AG09309 (cell line): ENCODE results near the gene GRB10.

ENCODE experiments used
- DNase-seq: peaks from one replicate; pipeline ENCODE4 v3.0.0-alpha.2; 2010; ENCODE audit warnings: low read depth
- H3K4me3 ChIP-seq: 2 replicates; pipeline ENCODE4 v1.5.1; 2011; ENCODE audit warnings: mild to moderate bottlenecking, low read depth, low read length, moderate library complexity; ENCODE audit not compliant: control insufficient read depth
- CTCF ChIP-seq: IDR thresholded peaks from 2 replicates; pipeline ENCODE4 v1.5.1; 2011; ENCODE audit warnings: mild to moderate bottlenecking, low read depth, low read length, inconsistent platforms; ENCODE audit not compliant: insufficient read depth, control insufficient read depth; ENCODE audit errors: missing control alignments

Gene GRB10

DNA sequence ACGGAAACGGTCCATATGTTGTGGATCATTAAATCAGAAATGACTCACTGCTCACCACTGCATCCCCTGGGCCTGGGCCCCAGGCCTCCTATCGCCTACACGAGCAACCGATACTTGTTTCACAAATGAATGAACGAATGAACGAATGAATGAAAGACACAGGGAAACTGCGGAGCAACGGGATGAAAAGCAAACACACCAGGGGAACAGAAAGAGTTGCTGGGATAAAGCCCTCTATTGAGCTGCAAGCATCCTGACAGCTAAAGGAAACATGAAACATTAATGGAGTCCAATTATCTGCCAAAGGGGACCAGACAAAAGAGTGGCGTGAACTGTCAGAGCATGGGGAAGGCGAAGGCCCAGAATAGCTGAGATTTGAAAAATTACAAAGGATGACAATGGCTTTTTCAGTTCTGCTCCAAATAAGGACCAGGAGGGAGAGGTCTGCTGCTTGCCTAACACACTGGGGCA, 92.1 kb downstream of the GRB10 start:
- TF ChIP-seq CTCF = no peak
- DNase-seq = no peak
- H3K4me3 ChIP-seq = no peak overlapping the region

- no peak for DNase-seq
- no peak for TF ChIP-seq CTCF
- H3K4me3 ChIP-seq = no peak overlapping the region
Observed at GRCh38 chr7:50688226-50688590, 94.5 kb downstream of the GRB10 start.

DNA sequence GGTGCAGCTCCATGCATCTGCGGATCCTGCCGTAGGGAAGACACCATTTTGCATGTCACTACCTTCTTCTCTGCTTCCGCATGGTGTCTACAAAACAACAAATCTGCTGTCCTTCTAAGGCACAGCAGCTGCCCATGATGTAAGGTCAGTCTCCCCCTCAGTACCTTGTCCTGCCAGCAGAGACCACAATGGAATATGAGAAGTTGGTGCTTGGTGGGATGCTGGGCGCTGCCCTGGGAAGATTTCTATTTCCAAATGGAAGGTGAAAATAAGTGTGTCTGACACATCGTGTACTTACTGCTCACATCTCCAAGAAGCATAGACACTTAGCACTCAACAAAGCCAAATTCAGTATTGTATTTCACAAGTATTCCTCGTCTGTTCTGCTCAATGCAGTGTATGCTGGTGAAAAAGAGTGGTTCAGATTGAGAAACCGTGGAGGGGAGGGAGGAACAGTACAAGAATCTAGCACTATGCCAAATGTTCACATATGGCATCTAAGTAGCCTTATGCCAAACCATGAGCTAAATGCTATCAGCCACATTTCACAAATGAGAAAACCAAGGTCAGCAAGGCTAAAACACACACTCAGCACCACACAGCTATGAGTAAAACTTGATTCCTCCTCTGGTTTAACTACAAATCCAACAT, 95.0 kb downstream of the GRB10 start:
- peak; percentile 51 for DNase-seq
- H3K4me3 ChIP-seq = no peak overlapping the region
- no peak for TF ChIP-seq CTCF

- H3K4me3 ChIP-seq = no peak overlapping the region
- no peak for DNase-seq
- no peak for TF ChIP-seq CTCF
Observed at GRCh38 chr7:50687096-50687495, 95.6 kb downstream of the GRB10 start.

DNA sequence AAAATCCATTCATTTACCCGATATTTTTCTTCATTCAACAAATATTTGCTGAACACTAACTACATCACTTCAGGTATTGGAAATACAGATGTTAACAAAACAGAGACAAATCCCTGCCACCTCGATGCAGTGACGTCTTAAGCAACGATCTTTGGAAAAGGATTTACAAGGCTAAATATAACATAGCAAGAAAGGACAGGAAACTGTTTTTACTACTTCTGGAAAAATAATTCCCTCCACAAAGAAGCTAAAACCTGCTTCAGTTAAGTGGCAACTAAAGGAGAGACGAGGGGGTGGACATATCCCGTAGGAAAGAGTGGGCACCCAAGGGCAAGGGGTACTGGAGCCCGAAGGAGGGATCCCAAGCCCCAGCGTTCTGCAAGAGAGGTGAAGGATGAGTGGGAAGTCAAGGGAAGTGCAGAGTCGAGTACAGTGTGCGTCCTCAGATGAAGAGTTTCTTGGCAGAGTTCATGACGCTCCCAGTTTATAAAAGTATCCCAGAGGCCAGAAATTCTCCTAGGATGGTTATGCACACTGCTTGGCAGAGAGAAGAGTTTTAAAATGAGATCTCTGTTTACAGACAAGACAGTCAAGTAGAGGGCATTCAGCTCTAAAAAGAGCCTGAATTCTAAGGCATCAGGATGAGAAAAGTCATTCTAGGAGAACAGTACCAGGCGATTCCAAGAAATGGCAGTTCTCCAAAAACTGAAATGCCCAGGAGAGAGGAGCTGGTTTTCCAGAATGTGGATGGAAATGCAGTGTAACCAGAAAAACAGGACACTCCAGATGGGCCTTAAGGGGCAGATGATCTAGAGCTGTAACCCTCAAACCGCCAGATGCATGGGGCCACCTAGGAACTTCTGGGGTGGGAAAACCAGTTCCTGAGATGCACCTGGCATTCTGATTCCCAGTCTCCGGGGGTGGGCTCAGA, 97.3 kb downstream of the GRB10 start:
- DNase-seq = no peak
- TF ChIP-seq CTCF = no peak
- no peak overlapping the region for H3K4me3 ChIP-seq

DNA sequence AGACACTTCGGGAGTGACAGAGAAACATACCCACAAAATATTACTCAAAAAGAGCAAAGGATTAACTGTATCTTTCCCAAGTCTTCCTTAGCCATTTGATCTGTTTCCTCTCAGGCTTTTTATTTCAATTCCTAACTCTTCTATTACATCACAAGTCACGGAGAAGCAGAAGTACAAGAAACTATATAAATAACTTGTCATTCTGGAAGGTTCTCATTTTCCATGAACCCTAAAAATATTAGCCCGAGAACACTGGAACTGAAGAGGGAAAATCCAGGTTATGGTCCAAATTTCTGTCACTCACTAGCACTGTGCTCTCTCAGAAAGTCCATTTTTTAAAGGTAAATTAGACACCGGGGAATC, 98.0 kb downstream of the GRB10 start:
- TF ChIP-seq CTCF = no peak
- no peak for DNase-seq
- H3K4me3 ChIP-seq = no peak overlapping the region
